Naive B cell (primary cell): ENCODE results near the gene TRAIP. TPM values are rescaled to one million over a fixed set of nuclear protein-coding genes. Genes with fewer than 3 reads are reported as not detected.

Source experiments
- ATAC-seq, 2 donors: fragments of 150-1000 bp; cut with Tn5 transposase; 2 replicates each; pipeline ENCODE4 v1.10.0; 2021; ENCODE audit warnings: low read depth in 2 of 2, mild to moderate bottlenecking in 2 of 2, moderate library complexity in 2 of 2
- DNase-seq: peaks from one replicate; pipeline ENCODE4 v3.0.0; 2022
- H3K27ac Mint-ChIP-seq, 6 donors: one replicate each; pipeline ENCODE4 v1.8.0; 2020 to 2022; ENCODE audit warnings: mild to moderate bottlenecking in 6 of 6, mixed read lengths in 6 of 6, moderate library complexity in 5 of 6, inconsistent platforms in 2 of 6
- H3K27me3 Mint-ChIP-seq, 3 donors: one replicate each; pipeline ENCODE4 v1.8.0; 2021 to 2022; ENCODE audit warnings: mixed read lengths in 3 of 3, mild to moderate bottlenecking in 1 of 3
- H3K36me3 Mint-ChIP-seq, 2 donors: one replicate each; pipeline ENCODE4 v1.8.0; 2020 to 2022; ENCODE audit warnings: mixed read lengths in 2 of 2, inconsistent platforms in 1 of 2, mild to moderate bottlenecking in 1 of 2
- H3K4me1 Mint-ChIP-seq, 3 donors: one replicate each; pipeline ENCODE4 v1.8.0; 2020 to 2022; ENCODE audit warnings: mixed read lengths in 3 of 3, inconsistent platforms in 1 of 3, mild to moderate bottlenecking in 1 of 3, moderate library complexity in 1 of 3
- H3K4me3 Mint-ChIP-seq, 8 donors: one replicate each; pipeline ENCODE4 v1.8.0; 2020 to 2022; ENCODE audit warnings: mild to moderate bottlenecking in 8 of 8, mixed read lengths in 8 of 8, moderate library complexity in 8 of 8, inconsistent platforms in 2 of 8
- H3K9me3 Mint-ChIP-seq, 7 donors: one replicate each; pipeline ENCODE4 v1.8.0; 2020 to 2022; ENCODE audit warnings: mixed read lengths in 7 of 7, mild to moderate bottlenecking in 5 of 7, inconsistent platforms in 2 of 7, moderate library complexity in 1 of 7
- polyA plus RNA-seq, 6 donors: library from polyadenylated mRNA; unstranded; fragments of 300-500 nt; fragmentation: Illumina TruSeq; gene quantifications; one replicate each; pipeline ENCODE4 v1.2.3, GENCODE V29; 2021; ENCODE audit warnings: low read depth in 6 of 6

TRAIP gene
- polyA plus RNA-seq, 6 donors from 2014 or later, result 2.2 to 4.6 (median 3.8) TPM

DNA sequence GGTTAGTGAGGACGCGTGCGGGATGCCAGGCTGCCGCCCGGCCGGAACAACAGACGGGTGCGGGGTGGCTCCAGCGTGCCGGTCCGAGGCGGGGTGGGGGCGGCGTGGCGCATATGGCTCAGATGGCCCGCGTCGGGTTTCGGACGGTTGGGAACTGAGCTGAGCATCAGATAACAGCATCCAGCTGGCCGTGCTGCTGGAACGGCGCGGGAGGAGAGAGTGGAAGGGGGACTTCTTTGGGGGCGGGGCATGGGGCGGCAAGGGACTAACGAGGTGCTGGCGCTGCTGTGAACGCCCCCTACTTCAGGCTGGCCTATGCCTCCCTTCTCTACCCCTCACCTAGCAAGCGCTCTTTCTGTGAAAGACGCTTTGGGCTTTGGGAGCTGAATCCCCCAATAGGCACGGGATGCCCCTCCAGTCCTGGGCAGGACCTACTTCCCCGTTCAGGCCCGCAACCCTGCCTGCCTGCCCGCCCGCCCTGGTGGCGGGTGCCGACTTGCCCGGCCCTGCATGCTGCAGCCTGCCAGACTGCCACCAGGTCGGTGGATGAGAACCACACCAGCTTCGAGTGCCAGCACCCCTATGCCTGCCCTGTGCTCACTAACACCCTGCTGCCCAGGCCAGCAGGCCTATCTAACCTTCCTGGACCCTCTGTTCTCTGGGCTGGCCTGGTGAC, 52.8 kb downstream of the TRAIP start:
- Mint-ChIP-seq H3K36me3 (no peaks in the 10 kb centered on the region), H3K4me1 (peaks cover 46 to 62% (median 60%) of the 10 kb centered on the region in 3 donors), H3K4me3 (peak overlapping the region; percentile 77 to 96 (median 93)), H3K27me3 (peaks cover 3 to 18% (median 11%) of the 10 kb centered on the region in 3 donors), H3K27ac (peak overlapping the region; percentile 71 to 98 (median 94)), H3K9me3 (no peaks in the 10 kb centered on the region)
- peak; percentile 25 to 27 for ATAC-seq
- peak; percentile 72 for DNase-seq

DNA sequence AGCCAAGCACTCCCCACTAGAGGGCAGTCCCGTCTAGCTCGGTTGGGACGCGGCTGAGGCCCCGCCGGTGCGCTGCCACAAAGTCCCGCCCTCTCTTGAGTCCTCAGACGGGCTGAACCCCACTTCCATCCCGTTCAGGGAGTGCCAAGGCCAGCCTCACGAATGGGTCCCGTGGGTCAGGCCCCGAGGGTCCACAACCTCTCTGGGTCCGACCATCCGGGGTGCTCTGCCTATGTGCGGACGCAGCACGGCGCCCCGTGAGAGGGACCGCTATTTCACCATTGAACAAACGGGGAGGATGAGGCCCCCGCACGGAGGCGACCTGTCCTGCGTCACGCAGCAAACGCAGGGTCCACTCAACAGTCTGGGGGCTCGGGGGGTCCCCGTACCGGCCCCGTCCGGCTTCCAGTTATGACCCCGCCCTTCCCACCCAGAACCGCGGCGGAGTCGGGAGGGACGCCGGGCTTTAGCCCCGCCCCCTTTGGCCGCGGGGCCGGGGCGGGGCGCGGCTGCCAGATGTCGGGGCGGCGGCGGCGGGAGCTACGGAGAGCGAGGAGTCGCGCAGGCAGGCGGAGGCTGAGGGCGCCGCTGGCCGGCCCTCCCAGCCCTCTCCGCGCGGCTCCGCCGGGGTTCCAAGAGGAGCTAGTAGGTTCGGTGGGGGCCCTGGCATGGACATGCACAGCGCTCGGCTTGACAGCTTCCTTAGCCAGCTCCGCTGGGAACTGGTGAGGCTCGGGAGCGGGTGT, 53.5 kb downstream of the TRAIP start, which contains the start of gene INKA1:
INKA1 (plus strand) TSS at position 543 of the 746 bp plus-strand sequence; CDS start at position 675, 132 bp downstream.
- Mint-ChIP-seq H3K27ac (peak within 1 kb of the TSS; percentile 71 to 98 (median 96)), H3K4me3 (peak within 1 kb of the TSS; percentile 77 to 96 (median 93)), H3K9me3 (no peaks in the 10 kb centered on the region), H3K4me1 (peaks cover 38 to 55% (median 53%) of the 10 kb centered on the region in 3 donors), H3K27me3 (peaks cover 3 to 18% (median 11%) of the 10 kb centered on the region in 3 donors), H3K36me3 (no peaks in the 10 kb centered on the region)
- DNase-seq (peak; percentile 89), ATAC-seq (peak; percentile 67 to 71)

DNA sequence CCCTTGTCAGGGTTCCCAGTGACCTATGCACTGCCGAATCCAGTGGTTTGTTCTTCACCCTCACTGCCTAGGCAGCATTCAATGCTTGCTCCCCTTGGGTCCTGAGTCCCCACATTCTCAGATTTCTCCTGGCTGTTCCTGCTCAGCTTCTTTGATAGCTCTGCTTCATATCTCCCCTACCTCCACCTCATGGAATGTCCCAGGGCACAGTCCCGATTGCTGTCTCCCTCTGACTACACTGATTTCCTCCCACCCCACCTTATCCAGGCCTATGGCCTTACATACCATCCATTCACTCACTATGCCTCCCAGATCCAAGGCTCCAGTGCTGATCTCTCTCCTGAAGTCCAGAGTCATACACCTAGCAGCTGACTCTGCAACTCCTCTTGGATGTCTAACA, 55.2 kb downstream of the TRAIP start:
- Mint-ChIP-seq H3K4me3 (peak overlapping the region in 2 of 8 donors; percentile 44 to 88), H3K9me3 (no peaks in the 10 kb centered on the region), H3K27ac (peak overlapping the region in 1 of 6 donors; percentile 61), H3K36me3 (no peaks in the 10 kb centered on the region), H3K4me1 (peaks cover 23 to 39% (median 36%) of the 10 kb centered on the region in 3 donors), H3K27me3 (peaks cover 3 to 18% (median 11%) of the 10 kb centered on the region in 3 donors)
- DNase-seq, result no peak
- ATAC-seq, result no peak

DNA sequence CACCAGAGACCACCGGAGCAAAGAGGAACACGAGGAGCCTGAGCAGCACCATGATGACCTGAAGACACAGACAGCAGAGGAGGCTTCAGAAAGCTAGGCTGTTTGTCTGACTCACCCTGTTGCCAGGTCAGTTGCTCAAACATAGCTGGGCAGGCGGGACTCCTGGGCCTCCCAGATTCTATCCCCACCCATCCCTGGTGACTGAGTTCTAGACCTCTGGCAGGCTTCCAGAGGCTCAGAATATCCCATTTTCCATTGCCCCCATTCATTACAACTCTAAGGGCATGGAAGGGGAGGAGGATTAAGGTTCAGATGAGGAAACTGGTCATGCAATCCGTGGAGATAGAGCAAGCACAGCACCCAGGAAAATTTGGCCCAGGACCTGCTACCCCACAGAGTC, 56.6 kb downstream of the TRAIP start, which contains the start of gene CDHR4:
CDHR4 (minus strand) TSS at position 113 of the 400 bp plus-strand sequence; CDS start at position 52, 61 bp downstream.
- no peaks in the 10 kb centered on the region for H3K9me3 Mint-ChIP-seq
- no peaks in the 10 kb centered on the region for H3K36me3 Mint-ChIP-seq
- no peak for ATAC-seq
- H3K27me3 Mint-ChIP-seq, result peaks cover 3 to 18% (median 11%) of the 10 kb centered on the region in 3 donors
- no peak within 1 kb of the TSS for H3K27ac Mint-ChIP-seq
- peaks cover 10 to 26% (median 22%) of the 10 kb centered on the region in 3 donors for H3K4me1 Mint-ChIP-seq
- peak within 1 kb of the TSS in 2 of 8 donors; percentile 57 to 71 for H3K4me3 Mint-ChIP-seq
- DNase-seq, result no peak

DNA sequence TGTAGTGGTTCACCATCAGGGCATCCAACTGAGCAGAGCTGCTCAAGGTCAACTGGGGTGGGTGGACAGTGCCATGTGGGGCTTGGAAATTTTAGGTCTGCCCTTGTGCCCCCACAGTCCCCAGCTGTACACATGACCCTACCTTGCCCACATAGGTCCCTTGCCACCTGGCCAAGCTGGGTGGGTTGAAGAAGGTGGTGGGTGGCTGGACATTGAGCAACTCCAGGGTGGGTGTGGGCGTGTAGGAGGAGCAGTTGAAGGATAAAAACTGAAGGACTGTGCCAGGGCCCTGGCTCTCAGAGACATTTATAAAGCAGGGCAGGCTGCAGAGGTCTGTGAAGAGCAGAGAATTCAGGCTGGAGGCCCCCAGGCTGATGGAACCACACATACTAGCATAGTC, 57.3 kb downstream of the TRAIP start:
- Mint-ChIP-seq H3K4me1 (peaks cover 7 to 20% (median 15%) of the 10 kb centered on the region in 3 donors), H3K27me3 (peaks cover 3 to 18% (median 11%) of the 10 kb centered on the region in 3 donors), H3K9me3 (no peaks in the 10 kb centered on the region), H3K36me3 (no peaks in the 10 kb centered on the region), H3K4me3 (no peak overlapping the region), H3K27ac (no peak overlapping the region)
- DNase-seq (no peak), ATAC-seq (no peak)

DNA sequence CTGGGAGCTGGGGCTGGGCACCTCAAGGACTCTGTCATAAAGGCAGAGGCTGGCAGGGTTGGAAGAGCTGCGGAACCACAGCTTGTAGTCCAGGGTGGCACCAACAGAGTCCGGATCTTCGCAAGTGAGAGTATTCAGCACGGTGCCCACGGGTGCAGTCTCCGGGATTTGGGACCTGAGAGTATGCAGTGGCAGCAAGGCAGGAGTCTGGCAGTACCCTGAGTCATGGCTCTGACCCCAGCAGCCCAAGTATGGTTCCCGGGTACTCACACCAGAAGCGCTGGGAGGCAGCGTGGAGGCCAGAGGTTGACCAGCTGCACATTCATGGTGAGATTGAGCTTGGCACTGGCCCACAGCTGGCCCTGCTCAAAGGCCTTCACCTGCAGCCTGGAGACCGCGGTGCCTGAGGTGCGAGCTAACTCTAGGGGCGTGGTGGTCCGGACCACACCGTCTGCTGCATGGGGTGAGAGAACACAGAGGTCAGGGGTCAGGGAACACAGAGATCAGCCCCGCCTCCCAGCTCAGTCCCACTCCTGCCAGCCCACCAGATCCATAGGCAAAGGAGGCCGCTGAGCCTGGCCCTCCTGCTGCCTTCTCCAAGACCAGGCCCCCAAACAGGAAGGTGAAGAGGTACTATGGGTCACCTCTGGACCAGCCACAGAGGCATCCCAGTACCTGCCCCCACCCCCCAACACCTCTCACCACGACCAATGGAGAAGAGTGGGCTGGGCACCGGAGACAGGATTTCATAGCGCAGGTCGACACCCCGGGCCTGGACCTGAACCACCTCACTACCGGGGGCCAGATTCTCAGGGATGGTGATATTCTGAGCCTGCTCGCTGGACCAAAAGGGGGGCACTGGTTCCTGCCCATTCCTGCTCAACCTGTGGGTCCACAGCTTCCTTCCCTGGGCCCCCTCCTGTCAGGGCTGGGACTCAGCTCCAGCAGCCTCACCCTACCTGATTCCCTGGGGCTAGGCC, 61.1 kb downstream of the TRAIP start:
- no peak for ATAC-seq
- H3K4me1 Mint-ChIP-seq, result peaks cover 1 to 3% (median 3%) of the 10 kb centered on the region in 3 donors
- H3K27me3 Mint-ChIP-seq, result peaks cover 0 to 2% (median 0%) of the 10 kb centered on the region in 3 donors
- no peak for DNase-seq
- no peaks in the 10 kb centered on the region for H3K9me3 Mint-ChIP-seq
- no peak overlapping the region for H3K4me3 Mint-ChIP-seq
- H3K36me3 Mint-ChIP-seq, result no peaks in the 10 kb centered on the region
- H3K27ac Mint-ChIP-seq, result no peak overlapping the region

DNA sequence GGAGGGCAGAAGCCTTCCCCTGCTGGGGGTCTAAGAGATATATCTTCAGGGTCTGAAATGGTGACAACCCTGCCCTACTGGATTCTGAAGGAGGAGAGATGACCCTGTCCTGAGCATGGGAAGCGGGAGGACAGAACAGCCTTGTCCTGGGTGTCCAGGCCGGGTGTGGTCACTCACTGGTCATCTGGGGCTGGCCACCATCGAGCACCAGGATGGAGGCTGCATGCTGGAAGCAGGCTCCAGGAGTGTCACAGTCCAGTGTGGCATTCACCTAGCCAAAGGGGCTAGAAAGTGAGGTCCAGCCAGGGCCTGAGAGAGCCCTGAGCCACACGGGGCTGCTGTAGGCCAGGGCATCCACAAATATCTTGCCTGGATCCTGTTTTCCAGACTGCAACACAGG, 61.9 kb downstream of the TRAIP start:
- Mint-ChIP-seq H3K36me3 (no peaks in the 10 kb centered on the region), H3K27me3 (peaks cover 0 to 5% (median 0%) of the 10 kb centered on the region in 3 donors), H3K4me1 (peaks cover 4 to 11% (median 7%) of the 10 kb centered on the region in 3 donors), H3K9me3 (no peaks in the 10 kb centered on the region), H3K27ac (no peak overlapping the region), H3K4me3 (no peak overlapping the region)
- DNase-seq, result no peak
- no peak for ATAC-seq

DNA sequence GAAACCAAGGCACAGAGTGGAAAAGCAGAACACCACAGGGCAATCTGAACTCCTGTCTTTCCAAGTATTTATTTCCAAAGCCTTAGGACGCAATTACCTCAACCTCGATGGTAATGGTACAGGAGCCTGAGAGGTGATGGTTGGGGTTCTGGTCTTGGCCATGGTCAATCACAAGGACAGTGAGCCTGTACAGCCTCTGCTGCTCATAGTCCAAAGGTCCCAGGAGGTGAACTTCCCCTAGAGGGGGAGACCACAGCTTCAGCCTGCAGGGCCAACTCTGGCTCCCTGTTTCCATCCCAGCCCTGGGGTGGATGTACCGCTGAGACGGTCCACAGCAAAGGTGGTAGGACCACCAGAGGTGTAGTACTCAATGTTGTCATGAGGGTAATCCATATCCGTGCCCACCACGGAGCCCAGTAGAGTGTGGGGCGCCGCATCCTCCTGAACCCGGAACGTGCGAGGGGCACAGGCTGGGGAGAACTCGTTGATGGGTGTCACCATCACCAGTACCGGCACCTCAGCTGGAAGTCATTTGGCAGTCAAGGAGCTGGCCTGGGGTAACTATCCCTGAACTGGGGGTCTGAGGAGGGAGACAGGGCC, 62.8 kb downstream of the TRAIP start:
- Mint-ChIP-seq H3K4me3 (no peak overlapping the region), H3K27ac (no peak overlapping the region), H3K36me3 (no peaks in the 10 kb centered on the region), H3K27me3 (peaks cover 0 to 5% (median 0%) of the 10 kb centered on the region in 3 donors), H3K9me3 (no peaks in the 10 kb centered on the region), H3K4me1 (peaks cover 4 to 12% (median 7%) of the 10 kb centered on the region in 3 donors)
- ATAC-seq, result no peak
- no peak for DNase-seq

DNA sequence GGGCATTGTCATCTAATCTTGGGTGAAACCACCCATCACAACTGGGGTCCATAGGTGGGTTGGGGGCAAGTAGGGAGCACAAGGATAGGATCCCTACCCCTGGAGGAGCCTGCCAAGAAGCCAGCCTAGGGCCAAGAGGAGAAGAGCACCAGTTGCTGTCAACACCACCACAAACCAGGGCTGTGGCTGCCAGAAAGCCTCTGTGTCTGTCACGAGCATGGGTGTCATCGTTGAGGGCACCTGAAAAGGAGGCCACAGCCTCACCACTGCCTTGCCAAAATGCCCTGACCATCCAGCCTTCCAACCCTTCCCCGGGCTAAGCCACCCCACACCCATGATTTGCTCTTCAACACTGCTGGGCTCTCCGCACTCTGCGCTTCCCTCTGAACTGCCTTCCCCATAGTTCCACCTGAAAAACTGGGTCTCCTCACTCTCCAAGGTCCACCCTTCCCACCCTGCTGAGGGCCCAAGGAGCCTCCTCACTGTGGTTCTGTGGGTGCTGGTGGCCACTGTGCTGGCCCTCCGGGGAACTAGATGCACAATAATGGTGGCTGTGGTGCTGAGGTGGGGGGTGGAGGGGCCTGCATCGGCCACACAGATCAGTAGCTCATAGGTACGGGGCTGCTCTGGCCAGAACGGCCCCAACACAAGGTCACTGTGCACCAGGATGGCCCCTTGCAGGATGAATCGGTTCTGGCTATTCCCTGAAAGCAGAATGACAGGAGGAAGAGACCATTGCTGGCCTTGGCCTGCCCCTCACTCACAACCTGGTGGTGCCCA, 63.8 kb downstream of the TRAIP start:
- ATAC-seq (no peak), DNase-seq (no peak)
- Mint-ChIP-seq H3K4me3 (no peak overlapping the region), H3K36me3 (no peaks in the 10 kb centered on the region), H3K4me1 (peaks cover 4 to 12% (median 7%) of the 10 kb centered on the region in 3 donors), H3K27me3 (peaks cover 0 to 5% (median 0%) of the 10 kb centered on the region in 3 donors), H3K9me3 (no peaks in the 10 kb centered on the region), H3K27ac (no peak overlapping the region)

DNA sequence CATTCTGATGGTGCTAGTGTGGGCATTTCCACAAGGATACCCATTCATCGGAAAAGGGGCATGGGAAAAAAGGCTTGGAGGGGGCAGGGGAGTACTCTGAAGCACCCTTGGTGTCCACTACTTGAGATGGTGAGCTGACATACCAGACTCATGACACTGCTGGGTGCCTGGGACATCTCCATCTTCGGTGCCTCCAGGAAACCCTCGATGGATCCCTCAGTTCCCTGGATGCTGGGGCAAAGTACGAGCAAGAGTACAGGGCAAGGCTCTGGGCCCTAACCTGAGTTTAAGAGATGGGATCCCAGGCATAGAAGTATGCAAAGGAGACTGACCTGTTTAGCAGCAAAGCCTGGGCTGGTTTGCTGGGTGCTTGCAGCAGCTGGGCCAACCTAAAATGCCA, 64.8 kb downstream of the TRAIP start:
- ATAC-seq, result no peak
- H3K36me3 Mint-ChIP-seq, result no peaks in the 10 kb centered on the region
- DNase-seq, result no peak
- H3K27me3 Mint-ChIP-seq, result peaks cover 0 to 5% (median 0%) of the 10 kb centered on the region in 3 donors
- H3K9me3 Mint-ChIP-seq, result no peaks in the 10 kb centered on the region
- no peak overlapping the region for H3K4me3 Mint-ChIP-seq
- H3K27ac Mint-ChIP-seq, result peak overlapping the region in 1 of 6 donors; percentile 49
- peaks cover 9 to 17% (median 16%) of the 10 kb centered on the region in 3 donors for H3K4me1 Mint-ChIP-seq

DNA sequence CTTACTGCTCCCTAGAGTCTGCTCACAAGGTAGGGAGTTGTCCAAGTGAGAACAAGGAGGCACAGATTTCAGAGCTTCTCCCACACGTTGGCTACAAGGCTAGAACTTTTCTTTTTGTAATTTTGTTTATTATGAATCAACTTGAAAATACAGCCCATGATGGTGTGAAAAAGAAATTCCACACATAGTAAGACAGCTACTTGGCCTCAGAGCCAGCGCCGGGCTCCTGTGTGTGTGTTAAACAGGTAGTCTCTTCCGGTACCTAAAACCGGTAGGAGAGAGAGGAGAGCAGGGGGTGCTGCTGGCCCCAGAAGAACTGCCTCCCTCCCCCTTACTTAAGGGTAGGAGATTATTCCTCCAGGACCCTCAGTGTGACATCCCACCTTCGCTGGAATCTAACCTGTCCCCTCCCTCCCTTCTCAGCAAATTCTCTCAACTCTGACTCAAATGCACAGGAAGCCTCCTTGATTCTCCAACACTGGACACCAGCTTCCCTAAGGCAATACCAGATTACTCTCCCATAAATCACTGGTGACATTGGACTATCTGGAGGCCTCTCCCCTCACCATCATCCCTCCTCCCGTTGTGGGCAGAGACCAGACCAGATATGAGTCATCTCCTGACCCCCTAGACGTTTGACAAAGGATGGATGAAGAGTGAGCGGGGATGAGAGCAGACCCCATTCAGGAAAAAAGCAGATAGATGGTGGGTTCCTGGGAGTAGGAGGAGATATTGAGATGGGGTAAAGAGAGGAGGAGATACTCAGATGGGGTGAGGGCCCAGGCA, 65.5 kb downstream of the TRAIP start:
- Mint-ChIP-seq H3K27me3 (peaks cover 0 to 5% (median 0%) of the 10 kb centered on the region in 3 donors), H3K4me3 (no peak overlapping the region), H3K9me3 (no peaks in the 10 kb centered on the region), H3K36me3 (no peaks in the 10 kb centered on the region), H3K4me1 (peaks cover 9 to 19% (median 17%) of the 10 kb centered on the region in 3 donors), H3K27ac (peak overlapping the region in 4 of 6 donors; percentile 62 to 87 (median 84))
- DNase-seq (no peak), ATAC-seq (no peak)
